T-helper 2 cell (primary cell): ENCODE data around the gene EXOC6B.
"Not testable (repeated sequence)": the region's sequence is repeated elsewhere in the genome, so short reads cannot be mapped to it uniquely, and the experiment has no call there.

Experiments
- DNase-seq, 5 experiments: peaks; one replicate each; pipeline versions ENCODE4 v3.0.0 to v3.0.0-alpha.2; 2012 to 2022

Gene EXOC6B

GRCh38 chr2:72539071-72539552, 286.7 kb downstream of the EXOC6B start:
- no peak for DNase-seq

DNA sequence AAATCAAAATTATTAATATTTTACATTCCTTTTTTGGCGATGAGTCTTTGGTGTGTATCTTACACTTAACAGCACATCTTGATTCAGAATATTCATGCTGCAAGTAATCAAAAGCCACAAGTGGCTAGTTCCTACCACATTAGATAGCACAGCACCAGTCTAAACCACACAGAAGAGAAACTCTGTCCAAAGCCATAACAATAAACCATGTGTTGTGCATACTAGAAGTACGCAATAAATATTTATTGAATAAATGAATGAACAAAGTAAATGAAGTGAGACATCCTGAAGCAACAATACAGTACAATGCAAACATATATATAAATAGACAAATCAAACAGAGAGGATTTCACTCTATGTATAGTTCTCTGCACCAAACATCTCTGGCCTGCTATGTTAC, 287.3 kb downstream of the EXOC6B start:
- DNase-seq, result no peak

GRCh38 chr2:72535586-72535985, 290.2 kb downstream of the EXOC6B start:
- DNase-seq, result not testable (repeated sequence)

DNA sequence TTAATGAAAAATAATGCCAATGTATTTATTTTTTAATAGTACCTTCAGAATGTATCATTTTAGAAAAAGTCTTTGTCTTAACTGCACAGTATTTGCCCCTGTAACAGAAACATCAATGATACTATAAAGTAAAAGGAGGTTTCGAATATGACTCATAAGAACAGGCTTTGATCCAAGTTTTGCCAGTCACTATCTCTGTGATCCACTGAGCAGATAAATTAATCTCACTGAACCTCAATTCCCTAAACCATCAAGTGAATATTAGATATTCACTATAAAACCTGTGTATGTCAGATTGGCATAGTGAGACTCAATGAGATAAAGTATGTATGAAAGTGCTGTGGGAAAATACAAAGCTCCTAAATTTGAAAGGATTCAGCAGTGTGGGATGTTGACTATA, 292.1 kb downstream of the EXOC6B start:
- DNase-seq, result no peak

GRCh38 chr2:72527424-72527823, 298.4 kb downstream of the EXOC6B start:
- DNase-seq, result no peak

DNA sequence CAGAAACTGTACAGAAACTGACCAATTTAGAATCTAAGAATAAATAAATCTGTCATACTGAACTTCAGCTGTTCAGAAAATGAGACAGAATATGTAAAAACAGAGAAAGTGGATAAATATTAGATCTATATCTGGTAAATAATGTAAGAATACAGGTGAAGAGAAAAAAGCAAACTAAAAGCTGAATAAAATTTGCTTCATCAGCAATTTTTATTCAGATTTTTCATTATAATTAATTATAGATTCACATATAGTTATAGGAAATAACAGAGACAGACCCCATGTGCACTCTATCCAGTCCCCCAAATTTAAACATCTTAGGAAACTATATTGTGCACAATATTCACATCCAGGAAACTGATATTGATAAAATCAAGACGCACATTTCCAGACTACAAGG, 299.2 kb downstream of the EXOC6B start:
- no peak for DNase-seq

DNA sequence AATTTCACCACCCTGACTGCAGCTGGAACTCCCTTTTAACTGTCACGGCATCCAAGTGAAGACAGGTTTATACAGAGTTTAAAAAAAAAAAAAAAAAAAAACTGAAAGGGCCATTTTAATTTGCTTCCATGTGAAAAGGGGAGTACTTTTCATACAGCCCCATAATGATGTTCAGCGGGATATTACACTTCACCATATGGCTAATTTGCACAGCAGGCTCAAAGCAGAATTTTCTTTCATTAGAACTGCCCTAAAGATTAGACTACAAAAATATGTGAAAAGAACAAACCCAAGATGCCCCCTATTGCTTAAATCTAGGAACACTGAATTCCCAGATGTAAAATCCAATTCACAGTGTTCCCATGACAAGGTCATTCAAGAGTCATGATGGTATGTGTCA, 301.8 kb downstream of the EXOC6B start:
- DNase-seq, result no peak

- no peak for DNase-seq
Observed at GRCh38 chr2:72515696-72516095, 310.1 kb downstream of the EXOC6B start.

DNA sequence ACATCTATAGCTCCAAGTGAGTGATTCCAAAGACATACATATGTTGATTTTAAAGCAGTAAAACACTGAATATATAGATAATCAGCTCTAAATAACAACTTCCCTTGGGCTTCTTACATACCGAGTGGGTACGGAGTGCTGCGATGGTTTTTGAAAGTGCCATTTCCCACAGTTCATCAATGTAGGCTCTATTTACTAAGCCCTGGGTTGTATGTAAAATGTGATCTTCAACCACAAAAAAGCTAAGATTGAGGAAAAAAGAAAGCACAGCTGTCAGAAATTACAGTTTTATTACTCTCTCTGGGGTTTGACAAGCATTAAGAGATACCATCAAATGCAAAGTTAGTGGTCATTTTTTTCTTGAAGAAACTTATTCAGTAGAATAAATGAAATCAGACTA, 312.8 kb downstream of the EXOC6B start:
- no peak for DNase-seq

GRCh38 chr2:72512376-72512775, 313.5 kb downstream of the EXOC6B start:
- no peak for DNase-seq

- DNase-seq, result no peak
Observed at GRCh38 chr2:72511906-72512305, 313.9 kb downstream of the EXOC6B start.

GRCh38 chr2:72497763-72498162, 328.1 kb downstream of the EXOC6B start:
- DNase-seq, result no peak

- no peak for DNase-seq
Observed at GRCh38 chr2:72496479-72496878, 329.4 kb downstream of the EXOC6B start.

GRCh38 chr2:72494392-72494791, 331.4 kb downstream of the EXOC6B start:
- no peak for DNase-seq

DNA sequence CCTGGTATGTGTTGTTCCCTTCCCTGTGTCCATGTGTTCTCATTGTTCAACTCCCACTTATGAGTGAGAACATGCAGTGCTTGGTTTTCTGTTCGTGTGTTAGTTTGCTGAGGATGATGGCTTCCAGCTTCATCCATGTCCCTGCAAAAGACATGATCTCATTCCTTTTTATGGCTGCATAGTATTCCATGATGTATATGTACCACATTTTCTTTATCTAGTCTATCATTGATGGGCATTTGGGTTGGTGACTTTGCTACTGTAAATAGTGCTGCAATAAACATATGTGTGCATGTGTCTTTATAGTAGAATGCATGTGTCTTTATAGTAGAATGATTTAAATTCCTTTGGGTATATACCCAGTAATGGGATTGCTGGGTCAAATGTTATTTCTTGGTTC, 341.2 kb downstream of the EXOC6B start:
- not testable (repeated sequence) for DNase-seq

GRCh38 chr2:72483346-72483745, 342.5 kb downstream of the EXOC6B start:
- DNase-seq, result no peak

DNA sequence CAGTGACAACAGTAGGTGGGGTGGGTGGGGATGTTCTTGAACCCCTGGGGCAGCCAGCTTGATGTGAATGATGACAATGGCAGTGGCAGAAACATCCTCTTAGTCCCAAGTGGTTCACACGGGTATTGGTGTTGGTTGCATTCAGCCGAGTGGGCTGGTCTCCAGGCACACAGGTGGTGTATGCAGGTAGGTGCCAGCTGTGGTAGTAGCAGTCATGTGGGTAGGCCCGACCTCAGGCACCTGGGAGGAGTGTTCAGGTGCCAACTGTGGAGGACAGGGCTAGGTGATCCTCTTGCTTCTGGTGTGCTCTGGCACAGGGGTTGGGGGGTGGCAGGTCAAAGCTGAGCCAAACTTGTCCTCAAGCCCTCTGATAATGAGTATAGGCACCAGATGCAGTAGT, 350.6 kb downstream of the EXOC6B start:
- DNase-seq, result no peak

GRCh38 chr2:72457801-72458516, 367.9 kb downstream of the EXOC6B start:
- no peak for DNase-seq

DNA sequence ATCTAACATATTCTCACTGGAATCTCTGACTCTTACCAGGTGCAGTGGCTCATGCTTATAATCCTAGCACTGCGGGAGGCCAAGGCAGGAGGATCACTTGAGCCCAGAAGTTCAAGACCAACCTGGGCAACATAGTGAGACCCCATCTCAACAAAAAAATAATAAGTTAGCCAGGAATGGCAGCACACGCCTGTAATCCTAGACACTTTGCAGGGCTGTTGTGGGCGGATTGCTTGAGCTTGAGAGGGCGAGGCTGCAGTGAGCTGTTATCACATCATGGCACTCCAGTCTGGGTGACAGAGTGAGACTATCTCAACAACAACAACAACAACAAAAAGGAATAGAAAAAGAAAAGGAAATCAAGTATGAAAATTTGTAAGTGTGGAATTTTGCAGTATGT, 371.6 kb downstream of the EXOC6B start:
- DNase-seq, result no peak

- peak in 1 of 5 experiments; percentile 63 for DNase-seq
Observed at GRCh38 chr2:72442270-72442669, 383.6 kb downstream of the EXOC6B start.

GRCh38 chr2:72439892-72440291, 385.9 kb downstream of the EXOC6B start:
- no peak for DNase-seq

- no peak for DNase-seq
Observed at GRCh38 chr2:72438364-72438763, 387.5 kb downstream of the EXOC6B start.

- no peak for DNase-seq
Observed at GRCh38 chr2:72431737-72432136, 394.1 kb downstream of the EXOC6B start.

- no peak for DNase-seq
Observed at GRCh38 chr2:72427022-72427861, 398.6 kb downstream of the EXOC6B start.
